SK-N-SH (cell line): ENCODE measurements around the gene CHD2. TPM values are rescaled to one million over a fixed set of nuclear protein-coding genes. Genes with fewer than 3 reads are reported as not detected.

Experiments
- CTCF ChIA-PET: fragments of 300-600, 350-600 bp; formaldehyde crosslinking; extraction: SDS; loops from one replicate; lab custom pipeline; 2021; lab: Yijun Ruan, JAX
- POLR2A ChIA-PET: fragments of 350-600 bp; sonication (Branson Sonifier 250); formaldehyde crosslinking; extraction: SDS; loops from one replicate; lab custom pipeline; 2020; ENCODE audit warnings: antibody characterized with exemption, inconsistent platforms; lab: Yijun Ruan, JAX
- DNase-seq: peaks from one replicate; pipeline ENCODE4 v3.0.0; 2012
- H2AFZ ChIP-seq: fragments of 200-600 bp; sonication (generic); 2 replicates; pipeline ENCODE4 v1.8.1; 2016; ENCODE audit warnings: antibody characterized with exemption, mild to moderate bottlenecking, low read depth
- H3F3A ChIP-seq: fragments of 200-600 bp; sonication (generic); replicated peaks from 2 replicates; pipeline ENCODE3; 2016; ENCODE audit warnings: antibody characterized with exemption, mild to moderate bottlenecking; ENCODE audit not compliant: insufficient read depth
- H3K27ac ChIP-seq, 2 experiments: fragments of 200-500 bp in 1 of 2; fragments of 200-600 bp in 1 of 2; sonication (Bioruptor generic) in 1 of 2; sonication (generic), shearing (Covaris generic) in 1 of 2; 2 replicates each; pipeline versions ENCODE4 v1.5.1 to v1.6.1; 2014 to 2016; ENCODE audit warnings: low read depth in 2 of 2, inconsistent platforms in 1 of 2, low read length in 1 of 2, mild to moderate bottlenecking in 1 of 2, mixed read lengths in 1 of 2
- H3K27me3 ChIP-seq: fragments of 200-600 bp; sonication (generic), shearing (Covaris generic); 2 replicates; pipeline ENCODE4 v1.6.1; 2016; ENCODE audit warnings: mixed run types; ENCODE audit not compliant: insufficient read depth
- H3K36me3 ChIP-seq, 2 experiments: fragments of 200-500 bp in 1 of 2; fragments of 200-600 bp in 1 of 2; sonication (Bioruptor generic) in 1 of 2; sonication (generic) in 1 of 2; replicated peaks in 1 of 2; 2 replicates each; pipeline versions ENCODE3 to v1.5.1; 2014 to 2016; ENCODE audit warnings: low read length in 1 of 2, mild to moderate bottlenecking in 1 of 2; ENCODE audit not compliant: insufficient read depth in 2 of 2, control insufficient read depth in 1 of 2
- H3K4me1 ChIP-seq, 2 experiments: fragments of 200-500 bp in 1 of 2; fragments of 200-600 bp in 1 of 2; sonication (Bioruptor generic) in 1 of 2; sonication (generic), shearing (Covaris generic) in 1 of 2; 2 replicates each; pipeline versions ENCODE4 v1.5.1 to v1.6.1; 2014 to 2016; ENCODE audit warnings: low read depth in 1 of 2, low read length in 1 of 2, mixed run types in 1 of 2; ENCODE audit not compliant: insufficient read depth in 2 of 2, control insufficient read depth in 1 of 2
- H3K4me2 ChIP-seq: fragments of 200-600 bp; sonication (generic), shearing (Covaris generic); 2 replicates; pipeline ENCODE4 v1.6.1; 2017; ENCODE audit warnings: mixed run types
- H3K4me3 ChIP-seq, 2 experiments: fragments of 200-500 bp in 1 of 2; fragments of 200-600 bp in 1 of 2; sonication (Bioruptor generic) in 1 of 2; sonication (generic), shearing (Covaris generic) in 1 of 2; 2 replicates each; pipeline versions ENCODE4 v1.5.1 to v1.8.1; 2014 to 2016; ENCODE audit warnings: low read depth in 2 of 2, inconsistent platforms in 1 of 2, low read length in 1 of 2, mild to moderate bottlenecking in 1 of 2, mixed read lengths in 1 of 2, moderate library complexity in 1 of 2
- H3K79me2 ChIP-seq: fragments of 200-600 bp; sonication (generic); 2 replicates; pipeline ENCODE4 v1.8.1; 2017; ENCODE audit warnings: mild to moderate bottlenecking; ENCODE audit not compliant: insufficient read depth
- H3K9ac ChIP-seq: fragments of 200-600 bp; sonication (generic); 2 replicates; pipeline ENCODE4 v1.6.1; 2017; ENCODE audit warnings: mixed run types
- H3K9me2 ChIP-seq: fragments of 200-600 bp; sonication (generic); 2 replicates; pipeline ENCODE4 v1.6.1; 2017; ENCODE audit warnings: mixed run types
- H3K9me3 ChIP-seq: fragments of 200-600 bp; sonication (generic); 2 replicates; pipeline ENCODE4 v1.6.1; 2017; ENCODE audit warnings: mixed run types, mild to moderate bottlenecking, moderate library complexity
- H4K20me1 ChIP-seq: fragments of 200-600 bp; sonication (generic); 2 replicates; pipeline ENCODE4 v1.6.1; 2017; ENCODE audit warnings: mild to moderate bottlenecking, mixed run types; ENCODE audit not compliant: insufficient read depth
- CHD2 ChIP-seq: fragments of 150-350 bp; IDR thresholded peaks from 2 replicates; pipeline ENCODE4 v1.6.1; 2018; ENCODE audit warnings: low read length; ENCODE audit not compliant: partially characterized antibody
- EP300 ChIP-seq, 2 experiments: IDR thresholded peaks; 2 replicates each; pipeline versions ENCODE4 v1.4.0 to v1.6.1; 2012; ENCODE audit warnings: borderline replicate concordance in 1 of 2, low read depth in 1 of 2, low read length in 1 of 2
- FOSL2 ChIP-seq: IDR thresholded peaks from 2 replicates; pipeline ENCODE4 v1.4.0; 2012; ENCODE audit warnings: low read depth, mild to moderate bottlenecking, moderate library complexity, borderline replicate concordance
- JUND ChIP-seq: IDR thresholded peaks from 2 replicates; pipeline ENCODE4 v1.4.0; 2012
- MXI1 ChIP-seq: IDR thresholded peaks from 2 replicates; pipeline ENCODE4 v1.6.1; 2012; ENCODE audit warnings: mild to moderate bottlenecking, low read depth, low read length, improper control_type of control experiment
- PBX3 ChIP-seq: IDR thresholded peaks from 2 replicates; pipeline ENCODE4; 2012
- RXRA ChIP-seq: IDR thresholded peaks from 2 replicates; pipeline ENCODE4 v1.4.0; 2012; ENCODE audit warnings: low read depth, mild to moderate bottlenecking, borderline replicate concordance
- TEAD4 ChIP-seq: IDR thresholded peaks from 2 replicates; pipeline ENCODE4 v1.4.0; 2012; ENCODE audit warnings: mild to moderate bottlenecking, borderline replicate concordance; ENCODE audit not compliant: insufficient read depth
- USF1 ChIP-seq: IDR thresholded peaks from 2 replicates; pipeline ENCODE4 v1.4.0; 2012; ENCODE audit warnings: low read depth, borderline replicate concordance
- WGBS: methylation state at CpG from one replicate; pipeline ENCODE4 v1.1.6; 2017; ENCODE audit warnings: low lambda C conversion rate; 5-methylcytosine and 5-hydroxymethylcytosine counted together
- polyA plus RNA-seq, 3 experiments: library from polyadenylated mRNA; depleted of rRNA; stranded (reverse); fragments of >200 nt; gene quantifications; 2 replicates each; pipeline ENCODE4 v1.2.3, GENCODE V29; 2012
- TF ChIP-seq, protein P1 (sequence below): IDR thresholded peaks from 2 replicates; pipeline ENCODE4 v1.4.0; 2012; ENCODE audit warnings: low read depth

Gene CHD2
- polyA plus RNA-seq, 1 of the 3 experiments (the other 2 are of a cell fraction): 25.3 TPM

- WGBS: 97% methylated on average over 1 of the region's 1 CpG
Observed at GRCh38 chr15:92970656-92971055, 70.5 kb downstream of the CHD2 start.

DNA sequence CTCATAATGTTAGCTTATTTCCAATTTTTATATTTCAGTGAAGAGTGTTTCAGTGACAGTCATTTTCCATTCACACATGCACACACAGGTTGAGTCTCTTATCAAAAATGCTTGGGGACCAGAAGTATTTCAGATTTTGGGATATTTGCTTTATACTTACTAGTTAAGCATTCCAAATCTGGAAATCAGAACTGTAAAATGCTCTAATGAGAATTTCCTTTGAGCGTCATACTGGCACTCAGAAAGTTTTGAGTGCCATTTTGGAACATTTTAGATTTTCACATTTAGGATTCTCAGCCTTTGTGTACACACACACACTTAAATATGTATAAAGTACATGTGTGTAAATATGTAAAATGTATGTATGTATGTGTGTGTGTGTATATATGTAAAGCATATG, 71.0 kb downstream of the CHD2 start:
- ChIA-PET POLR2A (no interaction called here), CTCF (interaction anchor here (1.5 kb wide), 1 partner anchor 53 kb away, joined by 3 read pairs; no protein-coding TSS in a partner anchor)
- WGBS: 93% methylated on average over 1 of the region's 1 CpG
- DNase-seq: no peak
- Histone ChIP-seq H3K27ac (no peak overlapping the region), H2AFZ (no peak overlapping the region), H3K79me2 (peaks cover 89% of the 10 kb centered on the region), H3K9ac (no peak overlapping the region), H3F3A (peaks cover 24% of the 10 kb centered on the region), H4K20me1 (no peaks in the 10 kb centered on the region; the same call in 1 of the 2 replicates), H3K36me3 (peaks cover 86 to 88% of the 10 kb centered on the region in 2 experiments)
- no peak for TF ChIP-seq EP300 (IDR thresholded peaks at IDR 0.05; ENCODE audit: borderline replicate concordance in 1 of 2, low read depth in 1 of 2, low read length in 1 of 2)
- TF ChIP-seq CHD2: no peak
- TF ChIP-seq TEAD4: no peak
- TF ChIP-seq FOSL2: no peak
- TF ChIP-seq USF1: no peak
- TF ChIP-seq PBX3: no peak
- no peak for TF ChIP-seq RXRA
- TF ChIP-seq, protein P1, sequence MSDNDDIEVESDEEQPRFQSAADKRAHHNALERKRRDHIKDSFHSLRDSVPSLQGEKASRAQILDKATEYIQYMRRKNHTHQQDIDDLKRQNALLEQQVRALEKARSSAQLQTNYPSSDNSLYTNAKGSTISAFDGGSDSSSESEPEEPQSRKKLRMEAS: no peak
- TF ChIP-seq, all 33 proteins: peak for 0
- Histone ChIP-seq H3K4me3 (no peak overlapping the region), H3K27me3 (no peaks in the 10 kb centered on the region), H3K9me3 (no peaks in the 10 kb centered on the region), H3K4me2 (no peak overlapping the region), H3K4me1 (no peaks in the 10 kb centered on the region; a peak in 1 of 4 replicates), H3K9me2 (no peaks in the 10 kb centered on the region)

More at GRCh38 chr15:92970656-92971055, 70.5 kb downstream of the CHD2 start:
- H3K9me2 ChIP-seq: no peaks in the 10 kb centered on the region
- no peak overlapping the region for H3K4me3 ChIP-seq
- H2AFZ ChIP-seq: no peak overlapping the region
- CTCF ChIA-PET: interaction anchor here (1.2 to 1.5 kb wide), 2 partner anchors 13 to 53 kb away, joined by 3 read pairs; no protein-coding TSS in a partner anchor
- no peaks in the 10 kb centered on the region for H3K9me3 ChIP-seq
- no peak overlapping the region for H3K9ac ChIP-seq
- DNase-seq: no peak
- no peak overlapping the region for H3K4me2 ChIP-seq
- H3F3A ChIP-seq: peaks cover 24% of the 10 kb centered on the region
- peaks cover 88% of the 10 kb centered on the region for H3K79me2 ChIP-seq
- no peaks in the 10 kb centered on the region; the same call in 1 of the 2 replicates for H4K20me1 ChIP-seq
- no peaks in the 10 kb centered on the region for H3K27me3 ChIP-seq
- peaks cover 82 to 88% of the 10 kb centered on the region in 2 experiments for H3K36me3 ChIP-seq
- no peak for TF ChIP-seq MXI1
- TF ChIP-seq JUND: no peak
- TF ChIP-seq, all 33 proteins: peak for 0
- POLR2A ChIA-PET: no interaction called here
- H3K4me1 ChIP-seq: no peaks in the 10 kb centered on the region; a peak in 1 of 4 replicates
- no peak overlapping the region for H3K27ac ChIP-seq
